GM12892 (cell line): ENCODE measurements around the gene EFCAB12.

Experiments used
- POLR2A ChIP-seq: IDR thresholded peaks from 2 replicates; pipeline ENCODE4 v1.6.1; 2011; ENCODE audit warnings: low read depth, low read length, control low read depth
- POLR2AphosphoS5 ChIP-seq: IDR thresholded peaks from 2 replicates; pipeline ENCODE4 v1.6.1; 2011; ENCODE audit warnings: low read depth, low read length, control low read depth

GRCh38 chr3:129432036-129432435, 3.6 kb upstream of the EFCAB12 start:
- TF ChIP-seq POLR2AphosphoS5: no peak
- TF ChIP-seq POLR2A: no peak
